NCI-H128 (cell line): ENCODE measurements around the gene OR52E4.

Source experiments
- DNase-seq: peaks from one replicate; lab custom pipeline; 2025; ENCODE audit not compliant: unreplicated experiment; lab: John Stamatoyannopoulos, UW

OR52E4 gene

GRCh38 chr11:5928811-5929210 is 48.4 kb downstream of the OR52E4 start:
- no peak for DNase-seq

GRCh38 chr11:5929571-5930368 is 49.3 kb downstream of the OR52E4 start:
- DNase-seq: no peak

GRCh38 chr11:5930614-5931013 is 50.2 kb downstream of the OR52E4 start:
- DNase-seq: no peak

- no peak for DNase-seq
These were observed 50.6 kb downstream of the OR52E4 start for GRCh38 chr11:5931061-5931460.

GRCh38 chr11:5932671-5933070 is 52.2 kb downstream of the OR52E4 start:
- no peak for DNase-seq

GRCh38 chr11:5933116-5933515 is 52.7 kb downstream of the OR52E4 start:
- DNase-seq: no peak
